Posterior cingulate gyrus (tissue), 11 donors: ENCODE results near the gene PTPRD.

Experiments used
- DNase-seq, 10 donors: peaks; one replicate each; pipeline versions ENCODE4 v3.0.0 to v3.0.0-alpha.2; 2020 to 2021; ENCODE audit warnings: mixed read lengths in 3 of 10
- intact Hi-C: fragments of 100-400 bp; cut with DNase I; formaldehyde crosslinking; loops from one replicate; pipeline ENCODE4 v1.15.1; 2023

PTPRD gene

DNA sequence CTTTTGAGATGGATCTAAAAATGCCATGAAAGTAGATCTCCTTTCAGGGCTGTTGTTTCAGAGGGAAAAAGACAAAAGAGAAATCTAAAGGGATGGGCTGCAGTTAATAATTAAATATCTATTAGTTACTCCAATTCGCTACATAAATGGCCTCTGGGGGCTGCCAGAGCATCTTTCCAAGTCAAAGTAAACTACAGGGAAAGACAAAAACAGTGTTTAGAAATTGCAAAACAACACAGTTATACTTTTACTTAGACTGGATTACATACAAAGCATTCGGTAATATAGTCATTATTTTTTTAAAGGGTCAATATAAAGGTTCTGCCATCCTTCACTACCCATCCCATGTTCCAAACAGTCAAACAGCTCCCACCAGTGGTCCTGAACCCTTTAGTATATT lies 1959.7 kb downstream of the PTPRD start:
- no peak for DNase-seq
- intact Hi-C loops: no loop called here

DNA sequence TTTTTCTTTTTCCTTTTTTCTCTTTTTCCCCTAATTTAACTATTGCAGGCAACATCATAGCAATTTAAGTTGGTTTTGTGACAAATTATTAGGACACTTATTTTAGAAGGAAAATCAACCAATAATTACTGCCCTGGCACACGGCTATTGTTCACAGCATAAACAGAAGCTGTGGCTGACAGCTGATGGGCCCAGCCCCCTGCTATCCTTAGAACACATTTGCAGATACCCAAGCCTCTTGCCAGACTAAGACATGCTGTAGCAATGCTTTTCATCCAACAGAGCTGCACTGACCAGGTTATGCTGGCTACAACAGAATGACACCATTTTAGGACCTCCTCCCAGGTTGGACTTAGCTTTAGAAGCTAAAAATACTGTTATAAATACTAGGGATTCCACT lies 1960.5 kb downstream of the PTPRD start:
- peak in 1 of 10 donors; percentile 74 for DNase-seq
- intact Hi-C loops: no loop called here

DNA sequence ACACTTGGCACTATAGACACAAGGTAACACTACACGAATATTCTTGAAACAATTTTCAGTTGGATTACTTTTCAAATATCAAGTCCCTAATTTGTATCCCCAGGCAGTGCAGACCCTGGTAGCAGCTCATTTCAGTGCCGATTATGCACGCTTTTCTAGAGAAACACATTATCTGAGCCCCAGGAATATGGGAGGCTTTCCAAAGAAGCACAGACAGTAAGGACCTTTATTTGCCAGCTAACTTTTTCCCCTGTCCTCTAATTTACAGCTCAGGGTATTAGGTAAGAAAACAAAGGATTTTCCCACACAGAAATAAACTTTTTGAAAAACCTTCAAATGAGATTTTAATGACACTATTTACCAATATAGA lies 1961.0 kb downstream of the PTPRD start:
- intact Hi-C loops: no loop called here
- no peak for DNase-seq

DNA sequence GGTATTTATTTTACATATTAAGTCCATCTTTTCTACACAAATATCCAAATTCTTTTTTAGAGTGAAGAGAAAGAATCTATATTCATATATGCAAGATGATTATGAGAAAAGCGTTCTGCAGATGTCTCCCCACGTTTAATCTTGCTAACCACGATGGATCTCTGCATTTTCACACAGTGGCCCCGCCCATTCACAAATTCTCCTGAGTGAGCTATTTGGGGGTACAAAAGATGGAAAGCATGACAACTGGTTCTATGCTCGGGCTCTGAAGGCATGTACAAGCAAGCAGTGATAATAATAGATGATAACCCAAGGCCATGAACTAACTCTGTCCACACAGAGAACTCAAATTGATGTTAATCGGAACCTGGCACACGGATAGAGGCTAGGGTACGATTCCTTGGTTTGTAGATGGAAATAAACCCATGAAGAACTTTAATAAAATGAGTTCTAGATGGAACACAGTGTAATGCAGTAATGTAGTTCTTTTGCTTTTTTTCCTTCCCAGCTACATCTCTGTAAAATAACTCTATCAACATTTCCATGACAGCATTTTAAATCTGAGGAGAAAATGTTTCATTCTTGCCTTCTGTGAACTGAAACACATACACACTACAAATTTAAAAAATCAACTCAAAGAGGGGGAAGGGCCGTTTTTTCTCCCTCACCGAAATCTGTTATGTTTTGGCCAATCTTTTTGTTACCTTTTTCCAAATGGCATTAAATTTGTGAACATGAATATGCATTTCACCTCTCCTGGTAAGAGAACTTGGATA lies 1961.5 kb downstream of the PTPRD start:
- intact Hi-C loops: no loop called here
- DNase-seq: no peak

DNA sequence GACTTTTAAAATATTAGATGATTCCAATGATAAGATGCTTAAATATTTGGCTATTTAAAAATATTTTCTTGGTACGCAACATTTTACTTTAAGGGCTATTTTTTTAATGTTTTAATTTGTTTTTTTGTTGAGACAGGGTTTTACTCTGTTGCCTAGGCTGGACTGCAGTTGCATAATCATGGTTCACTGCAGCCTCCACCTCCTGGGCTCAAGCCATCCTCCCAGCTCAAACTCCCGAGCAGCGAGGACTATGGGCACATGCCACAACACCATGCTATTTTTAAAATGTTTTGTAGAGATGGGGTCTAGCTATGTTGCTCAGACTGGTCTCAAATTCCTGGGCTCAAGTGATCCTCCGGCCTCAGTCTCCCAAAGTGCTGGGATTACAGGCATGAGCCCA lies 1963.0 kb downstream of the PTPRD start:
- DNase-seq: peak in 1 of 10 donors; percentile 70
- intact Hi-C loops: no loop called here

DNA sequence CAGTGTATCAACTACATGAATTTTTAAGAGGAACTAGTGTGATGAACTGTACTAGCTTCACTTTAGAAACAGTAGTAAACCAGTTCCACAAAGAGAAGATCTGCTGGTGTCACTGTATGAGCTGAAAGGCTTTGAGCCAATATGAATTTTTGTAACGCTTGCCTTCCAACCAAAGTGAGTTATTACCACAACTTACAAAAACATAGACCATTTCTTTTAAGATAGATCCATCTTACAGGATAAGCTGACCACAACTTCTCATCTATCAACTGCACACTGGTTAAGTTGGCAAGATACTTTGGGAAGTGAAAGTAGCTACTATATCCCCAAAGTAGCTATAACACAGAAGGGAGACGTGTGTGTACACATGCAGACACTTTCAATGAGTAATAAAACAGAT lies 1963.6 kb downstream of the PTPRD start:
- DNase-seq: no peak
- intact Hi-C loops: no loop called here

DNA sequence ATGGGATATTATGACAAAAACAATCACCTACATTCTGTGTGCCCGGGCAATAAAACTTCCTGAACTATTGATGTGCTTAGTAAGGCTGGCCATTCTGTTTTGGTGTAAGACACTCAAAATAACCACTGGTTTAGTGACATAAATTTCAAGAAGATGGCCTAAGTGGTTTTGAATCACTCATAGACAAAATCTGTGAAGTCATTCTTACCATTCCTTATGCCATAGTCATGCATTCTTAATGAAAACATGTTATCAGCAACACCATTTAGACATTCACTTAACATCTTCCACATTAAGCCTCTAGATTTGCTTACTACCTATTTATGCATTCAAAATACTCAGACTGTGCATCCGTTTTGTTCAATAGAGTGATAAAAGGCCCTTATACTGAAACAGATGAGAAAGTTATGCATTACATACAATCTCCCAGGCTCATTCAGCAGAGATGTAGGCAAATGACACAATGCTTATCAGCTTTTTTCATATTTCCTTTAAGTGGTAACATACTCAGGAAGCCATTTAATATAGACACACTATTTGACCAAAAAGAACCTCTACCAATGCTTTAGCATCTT lies 1964.4 kb downstream of the PTPRD start:
- no peak for DNase-seq
- intact Hi-C loops: no loop called here

DNA sequence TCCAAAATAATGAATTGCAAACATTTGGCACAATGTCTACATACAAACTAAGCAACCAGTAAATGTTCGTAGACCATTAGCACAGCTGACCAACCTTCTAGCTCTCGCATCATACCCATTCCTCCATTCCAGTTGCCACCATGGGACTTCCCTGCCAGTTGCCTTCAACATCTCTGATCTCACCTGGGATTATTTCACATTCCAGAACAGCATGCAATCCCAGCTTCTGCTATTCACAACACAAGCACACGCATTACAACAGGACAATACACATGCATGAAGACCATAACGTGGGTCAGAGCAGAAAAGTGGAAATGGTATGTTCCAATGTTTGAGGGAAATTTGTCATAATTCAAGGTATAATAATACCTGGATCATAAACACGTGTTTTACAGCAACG lies 1965.0 kb downstream of the PTPRD start:
- intact Hi-C loops: no loop called here
- DNase-seq: no peak

DNA sequence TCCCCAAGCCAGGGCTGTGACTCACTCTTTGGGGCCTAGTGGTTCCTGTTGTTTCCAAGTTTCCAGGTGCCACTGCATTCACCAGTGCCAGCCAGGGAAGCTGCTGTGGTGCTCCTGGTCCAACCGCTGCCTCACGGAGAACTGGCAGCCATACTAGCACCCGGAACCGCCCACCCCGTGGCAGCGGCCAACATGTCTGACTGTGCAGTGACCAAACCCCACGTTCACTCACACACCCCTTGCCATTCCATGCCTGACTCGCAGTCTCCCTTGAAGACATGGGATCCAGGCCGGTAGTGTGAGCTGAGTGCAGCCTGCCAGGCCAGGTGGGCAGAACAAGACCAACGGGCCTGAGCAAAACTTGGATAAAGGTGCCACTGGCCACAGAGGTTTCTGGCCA lies 1968.2 kb downstream of the PTPRD start:
- intact Hi-C loops: no loop called here
- peak in 1 of 10 donors; percentile 36 for DNase-seq

DNA sequence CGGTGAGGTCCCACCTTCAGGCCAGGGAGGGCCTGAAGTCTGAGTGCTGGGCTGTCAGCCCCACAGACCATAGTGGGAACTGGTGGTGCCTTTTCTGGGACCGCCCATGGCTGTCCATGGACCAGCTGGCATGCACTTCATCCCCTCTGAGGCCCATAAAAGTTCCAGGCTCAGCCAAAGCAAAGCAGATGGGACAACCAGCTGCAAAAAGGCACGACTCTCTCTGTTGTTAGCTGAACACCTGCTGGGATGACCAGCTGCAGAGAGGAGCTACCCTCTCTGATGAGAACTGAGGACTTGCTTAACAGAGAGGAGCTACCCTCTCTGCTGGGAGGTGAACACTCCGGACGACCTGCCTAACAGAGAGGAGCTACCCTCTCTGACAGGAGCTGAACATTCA lies 1968.9 kb downstream of the PTPRD start:
- intact Hi-C loops: no loop called here
- no peak for DNase-seq

DNA sequence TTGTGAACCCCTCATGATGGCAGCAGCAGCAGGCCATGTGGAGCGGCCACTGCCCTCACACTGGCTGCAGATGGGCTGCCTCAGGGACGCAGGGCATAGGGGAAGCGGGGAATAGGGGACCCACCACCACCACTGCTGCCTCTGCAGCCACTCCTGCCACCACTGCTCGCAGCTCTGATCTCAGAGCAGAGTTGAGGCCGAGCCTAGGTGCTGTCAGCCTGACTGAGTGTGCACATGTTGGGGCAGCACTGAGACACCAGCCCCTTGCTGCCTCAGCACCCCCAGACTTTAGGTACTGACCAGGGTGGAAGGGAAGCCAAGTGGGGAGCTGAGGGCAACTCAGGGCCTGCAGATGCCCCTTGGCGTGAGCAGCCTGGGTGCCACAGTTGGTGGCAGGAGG lies 1969.3 kb downstream of the PTPRD start:
- intact Hi-C loops: no loop called here
- peak in 1 of 10 donors; percentile 49 for DNase-seq

DNA sequence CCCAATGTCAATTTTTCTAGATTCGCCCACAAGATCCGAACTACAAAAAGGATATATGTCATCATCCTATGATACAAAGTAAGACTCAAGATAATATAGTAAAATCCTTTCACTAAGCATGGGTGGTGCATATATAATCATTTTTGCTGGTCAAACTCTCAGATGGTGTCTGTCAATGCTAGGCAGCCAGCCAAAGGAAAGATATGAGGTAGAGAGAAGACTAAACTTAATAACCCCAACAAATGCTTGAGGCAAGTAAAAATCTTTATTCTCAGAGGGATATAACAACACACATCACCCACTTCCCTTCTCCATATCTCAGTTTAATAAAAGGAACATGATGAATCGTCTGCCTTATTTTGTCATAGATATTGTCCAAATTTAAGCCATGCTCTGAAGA lies 1972.0 kb downstream of the PTPRD start:
- no peak for DNase-seq
- intact Hi-C loops: no loop called here

DNA sequence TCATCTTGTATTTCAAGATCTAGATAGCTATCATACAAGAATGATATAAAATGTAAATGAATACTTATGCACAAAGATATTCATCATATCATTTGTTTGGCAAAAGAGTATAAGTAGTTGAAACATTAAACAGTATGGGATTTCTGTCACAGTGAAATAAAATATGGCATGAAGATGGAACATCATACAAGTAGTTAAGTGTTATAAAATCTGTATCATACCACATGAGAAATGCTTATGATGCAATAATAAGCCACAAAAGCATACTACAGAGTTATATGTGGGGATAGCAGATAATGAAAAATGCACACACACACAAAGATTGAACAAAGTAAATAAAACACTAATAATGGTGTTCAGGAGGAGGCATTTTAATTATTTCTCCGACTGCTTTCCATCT lies 1975.2 kb downstream of the PTPRD start:
- no peak for DNase-seq
- intact Hi-C loops: no loop called here

DNA sequence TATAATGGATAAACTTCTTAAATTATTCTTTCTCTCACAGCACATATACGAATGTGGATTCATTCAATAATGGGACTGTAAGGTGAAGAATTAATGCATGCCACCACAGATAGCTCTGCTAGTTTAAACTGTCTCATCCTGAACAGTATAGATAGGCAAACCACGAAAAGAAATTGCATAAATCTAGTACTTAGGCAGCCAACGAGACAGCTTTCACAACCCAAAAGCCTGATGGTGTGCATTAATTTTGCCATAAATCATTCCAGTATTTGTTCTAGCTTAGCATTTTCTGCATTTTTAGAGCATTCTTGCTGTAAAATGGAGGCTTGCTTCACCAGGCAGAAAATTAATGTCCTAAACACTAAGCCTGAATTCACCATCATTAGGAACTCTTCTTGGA lies 1979.0 kb downstream of the PTPRD start:
- DNase-seq: no peak
- intact Hi-C loops: no loop called here

DNA sequence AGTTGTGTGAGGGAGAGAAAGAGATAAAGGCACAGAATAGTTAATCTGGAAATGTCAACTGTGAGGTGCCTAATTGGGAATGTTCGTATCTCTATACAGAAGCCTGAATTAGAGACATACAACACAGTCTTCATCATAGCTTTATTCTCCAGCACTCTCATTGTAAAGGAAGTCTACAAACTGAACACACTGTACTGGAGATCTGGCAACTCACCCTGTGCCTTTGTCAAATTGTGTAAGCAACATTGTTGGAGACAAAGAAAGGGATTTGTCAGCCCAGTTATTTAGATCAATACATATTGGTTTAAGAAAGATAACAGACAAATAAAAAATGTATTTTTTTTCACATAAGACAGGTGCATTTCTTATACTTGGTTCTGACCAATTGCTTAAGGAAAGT lies 1980.3 kb downstream of the PTPRD start:
- DNase-seq: no peak
- intact Hi-C loops: no loop called here

DNA sequence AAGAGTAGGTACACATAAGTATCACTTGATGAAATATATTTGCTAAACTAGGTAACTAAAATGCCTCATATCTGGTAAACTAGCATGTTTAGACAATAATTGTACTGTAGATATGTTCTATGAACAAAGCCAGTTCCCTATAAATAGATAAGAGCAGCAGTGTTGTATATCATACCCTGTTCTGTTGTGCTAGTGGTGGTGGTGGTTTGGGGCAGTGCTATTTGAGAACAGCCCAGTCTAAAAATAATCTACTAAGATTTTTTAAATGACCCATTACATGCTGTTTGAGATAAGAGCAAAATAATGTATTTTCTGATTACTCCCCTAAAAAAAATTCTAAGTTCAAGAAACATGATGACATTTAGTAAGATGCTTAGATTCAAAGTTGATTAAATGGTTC lies 1984.0 kb downstream of the PTPRD start:
- intact Hi-C loops: no loop called here
- DNase-seq: no peak

DNA sequence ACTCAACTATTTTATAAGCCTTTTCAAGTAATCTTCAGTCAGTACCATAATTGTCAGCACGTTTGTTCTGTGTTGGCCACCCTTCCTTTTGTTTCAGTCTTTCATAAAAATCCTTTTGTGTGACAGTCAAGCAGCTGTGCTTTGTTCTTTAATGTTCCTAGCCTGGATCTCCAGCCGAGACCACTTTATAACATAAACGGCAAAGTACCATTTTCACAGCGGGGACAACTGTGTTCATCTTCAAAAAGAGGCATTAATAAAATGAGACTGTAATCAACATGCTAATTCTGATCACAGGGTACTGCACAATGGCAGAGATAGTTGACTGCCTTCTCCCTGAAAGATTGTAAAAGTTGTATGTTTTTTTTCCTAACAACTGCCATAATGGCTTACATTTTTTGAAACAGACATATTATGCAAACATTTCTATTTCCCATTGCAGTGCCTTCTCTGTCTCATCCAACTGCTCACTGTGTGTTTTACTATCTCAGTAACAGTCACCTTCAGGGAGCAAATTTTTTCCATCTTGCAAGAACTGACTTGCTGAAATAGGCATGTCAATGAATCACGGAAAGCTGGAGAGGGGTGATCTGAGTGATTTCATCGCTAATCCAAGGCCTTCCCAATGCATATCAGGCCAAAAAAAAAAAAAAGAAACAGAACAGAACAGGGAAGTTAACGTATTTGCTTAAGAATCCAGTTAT lies 1984.7 kb downstream of the PTPRD start:
- DNase-seq: no peak
- intact Hi-C loops: no loop called here

DNA sequence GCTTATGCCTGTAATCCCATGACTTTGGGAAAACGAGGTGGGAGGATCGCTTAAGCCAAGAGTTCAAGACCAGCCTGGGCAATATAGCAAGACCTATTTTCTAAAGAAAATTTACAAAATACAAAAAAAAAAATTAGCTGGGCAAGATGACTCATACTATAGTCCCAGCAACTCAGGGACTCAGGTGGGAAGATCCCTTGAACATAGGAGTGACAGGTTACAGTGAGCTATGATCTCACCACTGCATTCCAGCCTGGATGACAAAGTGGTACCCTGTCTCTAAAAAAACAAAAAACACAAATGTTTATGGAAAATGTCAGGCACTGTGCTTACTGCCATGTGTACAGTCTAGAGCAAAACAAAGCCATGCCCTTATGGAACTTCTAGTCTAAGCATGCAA lies 1989.9 kb downstream of the PTPRD start:
- DNase-seq: no peak
- intact Hi-C loops: no loop called here

DNA sequence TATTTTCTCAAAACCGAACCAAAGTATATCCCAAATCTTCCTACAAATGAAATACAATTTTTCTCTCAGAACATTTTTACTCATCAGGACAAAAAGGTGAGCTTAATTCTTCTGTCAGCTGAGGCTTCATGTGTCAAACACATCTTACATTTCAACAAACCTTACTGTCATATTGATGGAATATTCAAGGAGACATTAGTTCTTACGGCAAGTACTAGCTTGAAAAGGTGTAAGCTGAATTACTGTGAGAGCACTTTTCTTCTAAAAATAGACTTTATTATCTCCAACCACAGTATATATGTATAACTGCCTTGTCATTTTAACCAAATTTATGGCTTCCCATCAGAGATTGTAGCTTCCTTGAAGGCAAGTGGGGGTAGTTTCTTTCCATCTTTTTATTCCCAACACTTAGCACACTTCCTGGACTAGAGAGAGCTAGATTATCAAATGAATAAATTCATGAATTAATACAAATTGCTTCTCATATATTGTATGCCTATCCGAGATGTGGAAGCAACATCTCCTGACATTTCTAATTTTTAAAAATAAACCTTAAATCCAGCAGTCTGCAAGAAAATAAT lies 1990.5 kb downstream of the PTPRD start:
- intact Hi-C loops: no loop called here
- DNase-seq: no peak

DNA sequence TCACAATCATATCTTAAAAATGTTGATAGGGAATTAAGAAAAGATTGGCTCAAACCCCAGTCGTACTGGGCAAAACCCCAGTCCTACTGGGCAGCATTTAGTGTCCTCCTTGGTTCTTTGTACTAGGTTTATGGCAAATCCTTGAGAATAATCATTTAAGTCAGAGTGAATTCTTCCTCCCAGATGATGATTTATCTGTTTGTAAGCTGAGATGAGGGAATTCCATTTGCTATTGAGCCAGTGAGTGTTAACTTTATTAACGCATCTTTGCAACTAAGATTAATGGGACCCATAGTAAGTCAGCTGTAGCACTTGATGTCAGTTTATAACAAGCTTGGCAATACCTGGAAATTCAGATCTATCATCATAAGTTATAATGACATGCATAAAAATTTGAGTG lies 1991.4 kb downstream of the PTPRD start:
- intact Hi-C loops: no loop called here
- no peak for DNase-seq

DNA sequence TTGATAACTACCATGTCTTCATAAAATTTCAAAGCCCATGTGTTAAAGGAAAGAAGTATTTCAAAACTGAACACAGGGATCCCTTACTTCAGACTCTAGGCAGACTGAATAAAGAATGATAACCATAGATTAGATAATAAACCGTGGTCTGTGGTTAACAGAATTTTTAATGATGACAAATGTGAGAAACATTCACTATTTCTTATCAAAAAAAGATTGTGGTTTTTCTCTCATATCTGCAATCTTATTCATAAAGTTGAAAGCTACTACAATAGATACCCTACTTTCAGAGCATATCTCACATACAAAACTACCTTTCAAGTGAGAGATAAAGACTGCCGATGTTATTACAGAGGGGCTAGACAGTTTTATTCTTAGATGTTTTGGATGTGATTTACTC lies 1996.4 kb downstream of the PTPRD start:
- DNase-seq: no peak
- intact Hi-C loops: no loop called here

DNA sequence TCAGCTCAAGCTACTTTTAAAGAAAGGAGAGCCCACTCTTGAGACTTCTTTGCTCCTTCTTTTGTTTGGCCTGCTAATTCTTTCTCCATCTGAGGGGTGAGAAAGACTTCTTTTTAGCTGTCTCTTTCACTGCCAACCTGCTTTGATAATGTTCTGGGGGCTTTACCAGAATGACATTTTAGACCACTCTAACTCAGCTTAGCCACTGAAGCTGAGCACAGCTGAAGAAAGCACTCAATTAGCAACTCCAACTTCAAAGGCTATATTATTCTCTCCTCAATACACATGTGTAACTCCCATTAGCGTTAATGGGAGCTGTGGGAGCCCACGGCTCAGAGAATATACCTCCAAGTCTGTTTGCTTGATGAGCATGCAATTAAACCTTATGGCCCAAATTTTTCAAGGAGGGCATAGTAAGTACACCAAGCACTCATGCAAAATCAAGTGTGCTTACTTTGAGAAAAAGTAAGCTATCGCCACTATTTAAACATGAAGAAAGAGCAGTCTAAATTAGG lies 1997.8 kb downstream of the PTPRD start:
- no peak for DNase-seq
- intact Hi-C loops: no loop called here
